Epithelial cell of esophagus (primary cell): ENCODE results near the gene BFSP1.

Source experiments
- DNase-seq: peaks from one replicate; pipeline ENCODE4 v3.0.0; 2010; ENCODE audit warnings: low read depth
- H3K4me3 ChIP-seq: 2 replicates; pipeline ENCODE4 v1.5.1; 2011; ENCODE audit warnings: mild to moderate bottlenecking, low read length, control low read depth
- TF ChIP-seq, protein P1 (sequence below): IDR thresholded peaks from 2 replicates; pipeline ENCODE4 v1.5.1; 2011; ENCODE audit warnings: low read depth, mild to moderate bottlenecking, low read length, control low read depth, inconsistent platforms; ENCODE audit not compliant: insufficient read depth; ENCODE audit errors: missing control alignments

The BFSP1 gene

DNA sequence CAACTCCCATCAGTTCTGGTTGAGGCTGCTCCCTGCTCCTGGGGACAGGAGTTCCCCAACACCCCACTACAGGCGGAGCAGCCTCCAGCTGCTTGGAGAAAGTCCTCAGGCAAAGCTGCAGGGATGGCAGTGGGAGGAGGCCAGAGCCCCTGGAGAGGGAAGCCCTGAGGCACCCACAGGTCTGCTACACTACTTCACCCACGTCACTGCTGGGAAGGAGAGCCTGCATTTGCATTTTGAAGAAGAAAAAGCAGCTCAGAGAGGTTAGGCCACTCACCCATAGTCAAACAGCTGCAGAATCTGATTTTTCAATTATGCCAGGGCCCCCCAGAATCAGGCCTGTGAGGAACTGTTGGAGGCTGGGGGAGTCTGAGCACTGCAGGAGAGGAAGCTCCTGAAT is 17.2 kb downstream of the BFSP1 start:
- TF ChIP-seq, protein P1, sequence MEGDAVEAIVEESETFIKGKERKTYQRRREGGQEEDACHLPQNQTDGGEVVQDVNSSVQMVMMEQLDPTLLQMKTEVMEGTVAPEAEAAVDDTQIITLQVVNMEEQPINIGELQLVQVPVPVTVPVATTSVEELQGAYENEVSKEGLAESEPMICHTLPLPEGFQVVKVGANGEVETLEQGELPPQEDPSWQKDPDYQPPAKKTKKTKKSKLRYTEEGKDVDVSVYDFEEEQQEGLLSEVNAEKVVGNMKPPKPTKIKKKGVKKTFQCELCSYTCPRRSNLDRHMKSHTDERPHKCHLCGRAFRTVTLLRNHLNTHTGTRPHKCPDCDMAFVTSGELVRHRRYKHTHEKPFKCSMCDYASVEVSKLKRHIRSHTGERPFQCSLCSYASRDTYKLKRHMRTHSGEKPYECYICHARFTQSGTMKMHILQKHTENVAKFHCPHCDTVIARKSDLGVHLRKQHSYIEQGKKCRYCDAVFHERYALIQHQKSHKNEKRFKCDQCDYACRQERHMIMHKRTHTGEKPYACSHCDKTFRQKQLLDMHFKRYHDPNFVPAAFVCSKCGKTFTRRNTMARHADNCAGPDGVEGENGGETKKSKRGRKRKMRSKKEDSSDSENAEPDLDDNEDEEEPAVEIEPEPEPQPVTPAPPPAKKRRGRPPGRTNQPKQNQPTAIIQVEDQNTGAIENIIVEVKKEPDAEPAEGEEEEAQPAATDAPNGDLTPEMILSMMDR, result no peak
- no peak overlapping the region for H3K4me3 ChIP-seq
- DNase-seq, result no peak

DNA sequence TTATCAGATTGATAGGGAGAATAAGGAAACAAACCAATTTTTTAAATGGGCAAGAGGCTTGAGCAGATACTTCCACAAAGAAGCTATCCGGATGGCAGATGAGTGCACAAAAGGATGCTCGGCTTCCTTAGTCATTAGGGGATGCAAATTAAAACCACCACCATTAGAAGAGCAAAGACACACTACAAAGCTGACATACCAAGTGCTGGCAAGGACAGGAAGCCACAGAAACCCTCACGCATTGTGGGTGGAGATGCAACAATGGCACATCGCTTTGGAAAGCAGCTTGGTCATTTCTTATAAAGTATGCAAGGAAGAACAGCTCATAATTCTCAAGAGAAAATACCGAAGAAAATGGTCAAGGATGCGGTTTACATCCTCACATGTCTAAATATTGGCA is 19.8 kb downstream of the BFSP1 start:
- TF ChIP-seq, protein P1, result no peak
- H3K4me3 ChIP-seq, result no peak overlapping the region
- no peak for DNase-seq

DNA sequence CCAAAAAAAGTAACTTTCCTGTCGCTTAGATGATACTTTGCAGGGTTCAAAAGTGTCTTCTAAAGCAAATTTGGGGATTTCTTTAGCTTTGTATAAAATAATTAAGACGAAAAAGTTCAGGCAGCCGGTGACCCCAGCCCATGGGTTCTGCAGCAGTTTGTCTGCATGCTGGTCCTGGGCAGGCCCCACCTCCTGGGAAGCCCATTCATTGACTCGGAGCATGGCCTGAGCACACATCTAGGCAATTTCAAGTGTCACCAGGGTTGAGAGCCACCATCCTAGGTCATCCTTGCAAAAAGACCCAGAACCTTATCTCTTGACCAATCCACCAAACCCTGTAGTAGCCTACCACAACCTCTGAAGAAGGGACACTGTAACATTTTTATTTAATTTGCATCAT is 20.6 kb downstream of the BFSP1 start:
- no peak for DNase-seq
- TF ChIP-seq, protein P1, result no peak

DNA sequence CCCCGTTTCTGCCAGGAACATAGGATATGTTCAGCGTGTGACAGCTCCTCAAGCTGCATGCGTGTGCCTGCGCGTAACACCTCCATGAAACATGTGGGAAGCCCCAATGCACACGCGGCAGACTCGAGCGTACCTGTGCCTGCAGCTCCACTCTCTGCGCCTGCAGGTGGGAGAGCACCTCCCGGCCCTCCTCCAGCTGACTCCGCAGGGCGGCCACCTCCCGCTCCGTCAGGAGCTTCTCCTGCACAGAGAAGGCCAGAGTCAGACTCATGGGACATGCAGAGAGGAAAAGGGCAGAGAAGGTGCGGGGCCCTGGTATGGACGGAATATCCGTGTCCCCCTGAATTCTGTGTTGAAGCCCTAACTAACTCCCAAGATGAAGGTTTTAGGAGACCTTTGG is 22.4 kb downstream of the BFSP1 start:
- TF ChIP-seq, protein P1, result no peak
- no peak overlapping the region for H3K4me3 ChIP-seq
- no peak for DNase-seq

More for the DNA sequence above, 20.6 kb downstream of the BFSP1 start:
- no peak overlapping the region for H3K4me3 ChIP-seq

DNA sequence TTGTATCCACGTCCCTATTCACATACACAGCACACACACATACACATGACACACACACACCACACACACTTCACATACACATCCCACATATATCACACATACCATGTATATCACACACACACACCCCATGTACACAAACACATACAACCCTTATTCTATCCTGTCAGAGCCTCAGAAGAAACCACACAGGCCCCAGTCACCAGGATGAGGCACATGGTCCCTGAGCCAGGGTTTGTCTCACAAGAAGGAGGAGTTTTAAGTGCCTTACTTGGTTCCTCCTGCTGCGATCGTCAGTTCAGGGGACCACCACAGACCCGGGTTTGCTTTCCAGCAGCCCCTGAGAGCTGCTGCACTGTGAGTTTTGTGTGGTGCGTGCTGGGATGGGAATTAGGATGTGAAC is 23.6 kb downstream of the BFSP1 start:
- H3K4me3 ChIP-seq, result no peak overlapping the region
- no peak for DNase-seq
- TF ChIP-seq, protein P1, result no peak

DNA sequence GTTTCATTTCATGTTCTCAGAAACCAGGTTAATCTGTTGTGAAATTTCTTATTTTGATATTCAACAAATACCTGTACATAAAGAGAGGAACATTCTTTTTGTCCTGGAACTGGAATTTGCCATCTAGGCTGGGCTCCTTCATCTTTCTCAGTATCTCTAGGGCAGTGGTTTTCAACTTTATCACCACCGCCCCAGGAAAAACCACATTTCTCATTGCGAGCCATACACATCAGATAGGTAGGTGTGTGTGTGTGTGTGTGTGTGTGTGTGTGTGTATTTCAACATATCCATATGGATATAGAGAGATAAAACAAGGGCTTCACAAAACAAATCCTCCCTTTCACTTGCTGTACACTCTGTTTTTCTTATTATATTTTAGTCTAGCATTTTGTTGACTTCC is 24.1 kb downstream of the BFSP1 start:
- TF ChIP-seq, protein P1, result no peak
- DNase-seq, result no peak
- no peak overlapping the region for H3K4me3 ChIP-seq

DNA sequence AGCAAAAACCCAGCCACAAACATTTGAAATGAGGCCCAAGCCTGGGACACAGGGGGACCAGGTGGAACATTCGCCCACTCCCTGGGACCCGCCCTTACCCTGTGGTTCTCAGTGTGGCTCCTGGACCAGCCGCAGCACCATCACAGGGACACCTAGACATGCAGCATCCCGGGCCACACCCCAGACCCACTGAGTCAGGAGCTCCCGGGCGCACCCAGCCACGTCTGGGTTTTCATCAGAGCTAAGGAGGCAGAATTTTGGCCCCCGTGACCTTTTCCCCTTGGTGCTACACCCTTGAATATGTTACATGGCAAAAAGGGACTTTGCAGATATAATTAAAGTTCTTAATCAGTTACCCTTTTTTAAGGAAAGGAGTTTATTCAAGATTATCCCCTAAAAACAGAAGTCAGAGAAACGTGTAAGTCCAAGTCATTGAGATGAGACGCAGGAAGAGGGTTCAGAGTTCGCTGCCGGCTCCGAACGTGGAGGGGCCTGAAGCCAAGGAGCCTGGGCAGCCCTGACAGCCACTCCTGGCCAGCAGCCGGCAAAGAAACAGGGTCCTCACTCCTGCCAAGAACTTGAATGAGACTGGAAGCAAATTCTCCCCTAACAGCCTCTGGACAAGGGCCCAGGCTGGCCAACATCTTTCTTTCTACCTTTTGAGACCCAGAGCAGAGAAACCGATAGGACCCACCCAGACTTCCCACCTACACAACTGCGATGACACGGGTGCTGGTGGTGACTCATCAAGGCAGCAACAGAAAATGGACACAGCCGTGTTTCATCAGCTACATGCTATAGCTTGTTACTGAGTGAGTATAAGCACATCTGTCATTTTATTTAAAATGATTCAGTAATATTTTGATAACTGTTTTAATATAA is 25.3 kb downstream of the BFSP1 start:
- no peak overlapping the region for H3K4me3 ChIP-seq
- DNase-seq, result peak; percentile 97
- TF ChIP-seq, protein P1, result no peak
